SK-N-MC (cell line): ENCODE measurements around the gene ANK3.

Source experiments
- EZH2 ChIP-seq: fragments of 200-600 bp; sonication (generic); IDR thresholded peaks from one replicate; pipeline ENCODE4 v1.6.1; 2017; ENCODE audit warnings: antibody characterized with exemption
- FOXP2 ChIP-seq: optimal IDR thresholded peaks from 2 replicates; pipeline ENCODE3; 2011; ENCODE audit warnings: mild to moderate bottlenecking, moderate library complexity; ENCODE audit not compliant: insufficient read depth; ENCODE audit errors: extremely low read length, control extremely low read depth
- POLR2AphosphoS5 ChIP-seq: IDR thresholded peaks from 2 replicates; pipeline ENCODE4 v1.6.1; 2012; ENCODE audit warnings: mild to moderate bottlenecking, low read depth, low read length, borderline replicate concordance

GRCh38 chr10:60006062-60006461 lies 383.6 kb downstream of the ANK3 start:
- TF ChIP-seq EZH2 (no peak), POLR2AphosphoS5 (no peak), FOXP2 (no peak)
